PC-9 (cell line): ENCODE data around the gene AP4E1. TPM values are rescaled to one million over a fixed set of nuclear protein-coding genes. Genes with fewer than 3 reads are reported as not detected.
A peak's percentile ranks its signal among the peaks of the same experiment; 100 is the strongest.
"Not testable (repeated sequence)": the region's sequence is repeated elsewhere in the genome, so short reads cannot be mapped to it uniquely, and the experiment has no call there.

Experiments
- BruUV-seq: library from RNA; stranded (reverse); fragments of 400-500 nt; replicated peaks from 2 replicates; lab custom pipeline; 2021; lab: Mats Ljungman, UMichigan
- CTCF ChIA-PET: fragments of 300-600 bp; sonication (Branson Sonifier 250); formaldehyde crosslinking; loops from one replicate; lab custom pipeline; 2022; ENCODE audit warnings: antibody characterized with exemption; lab: Charles Lee
- POLR2A ChIA-PET: fragments of 300-600 bp; sonication (Branson Sonifier 250); formaldehyde crosslinking; loops from one replicate; lab custom pipeline; 2022; ENCODE audit warnings: antibody characterized with exemption; ENCODE audit not compliant: unreplicated experiment; lab: Charles Lee
- DNase-seq, 2 experiments: peaks; one replicate each; pipeline versions ENCODE4 v3.0.0 to v3.0.0-alpha.2; 2015 to 2022; ENCODE audit warnings: mixed read lengths in 1 of 2
- H2AFZ ChIP-seq: fragments of 200-600 bp; sonication (generic); 2 replicates; pipeline ENCODE4 v1.8.1; 2017; ENCODE audit warnings: antibody characterized with exemption
- H3F3A ChIP-seq: fragments of 200-600 bp; sonication (generic); 2 replicates; pipeline ENCODE4 v1.8.1; 2017; ENCODE audit warnings: antibody characterized with exemption, mild to moderate bottlenecking, low read depth; ENCODE audit not compliant: insufficient read depth
- H3K27ac ChIP-seq: fragments of 200-600 bp; sonication (generic); 2 replicates; pipeline ENCODE4 v1.6.1; 2016; ENCODE audit warnings: mixed run types
- H3K27me3 ChIP-seq: fragments of 200-600 bp; sonication (generic); 2 replicates; pipeline ENCODE4 v1.6.1; 2016; ENCODE audit warnings: low read depth, mixed run types; ENCODE audit not compliant: insufficient read depth
- H3K36me3 ChIP-seq: fragments of 200-600 bp; sonication (generic); 2 replicates; pipeline ENCODE4 v1.6.1; 2016; ENCODE audit warnings: low read depth, mixed run types
- H3K4me1 ChIP-seq: fragments of 200-600 bp; sonication (generic); replicated peaks from 2 replicates; pipeline ENCODE4 v1.6.1; 2016; ENCODE audit warnings: mixed run types; ENCODE audit not compliant: insufficient read depth
- H3K4me2 ChIP-seq: fragments of 200-600 bp; sonication (generic); 2 replicates; pipeline ENCODE4 v1.6.1; 2017; ENCODE audit warnings: mixed run types
- H3K4me3 ChIP-seq: fragments of 200-600 bp; sonication (generic); 2 replicates; pipeline ENCODE4 v1.6.1; 2016; ENCODE audit warnings: mixed run types
- H3K79me2 ChIP-seq: fragments of 200-600 bp; sonication (generic); 2 replicates; pipeline ENCODE4 v1.6.1; 2017; ENCODE audit warnings: low read depth, mixed run types
- H3K9me2 ChIP-seq: fragments of 200-600 bp; sonication (generic); 2 replicates; pipeline ENCODE4 v1.8.1; 2017; ENCODE audit warnings: mild to moderate bottlenecking; ENCODE audit not compliant: insufficient read depth
- H3K9me3 ChIP-seq: fragments of 200-600 bp; sonication (generic); 2 replicates; pipeline ENCODE4 v1.8.1; 2016; ENCODE audit warnings: low read depth; ENCODE audit not compliant: insufficient read depth
- H4K20me1 ChIP-seq: fragments of 200-600 bp; sonication (generic); 2 replicates; pipeline ENCODE4 v1.8.1; 2017; ENCODE audit not compliant: insufficient read depth
- CTCF ChIP-seq: fragments of 200-600 bp; sonication (generic); conservative IDR thresholded peaks from 2 replicates; pipeline ENCODE4 v1.6.1; 2017; ENCODE audit warnings: mixed run types, antibody characterized with exemption, mild to moderate bottlenecking, moderate library complexity
- EZH2 ChIP-seq: fragments of 200-600 bp; sonication (generic); IDR thresholded peaks from 2 replicates; pipeline ENCODE4 v1.8.0; 2017; ENCODE audit warnings: antibody characterized with exemption, low read depth
- intact Hi-C: fragments of 100-400 bp; cut with micrococcal nuclease; formaldehyde crosslinking; loops from one replicate; pipeline ENCODE4 v1.10.0; 2022; ENCODE audit not compliant: unreplicated experiment
- total RNA-seq: library from RNA; stranded (reverse); gene quantifications from 2 replicates; pipeline ENCODE4 v1.2.3, GENCODE V29; 2021

Gene AP4E1
- total RNA-seq, 1 experiment from 2014 or later, result 10.0 TPM

GRCh38 chr15:50945725-50946124 lies 37.2 kb downstream of the AP4E1 start:
- POLR2A ChIA-PET, result no interaction called here
- Histone ChIP-seq H3F3A (no peaks in the 10 kb centered on the region), H3K27ac (no peak overlapping the region), H3K4me2 (no peak overlapping the region), H4K20me1 (no peaks in the 10 kb centered on the region), H2AFZ (no peak overlapping the region), H3K36me3 (no peaks in the 10 kb centered on the region), H3K9me3 (no peaks in the 10 kb centered on the region), H3K9me2 (no peaks in the 10 kb centered on the region), H3K4me1 (no peaks in the 10 kb centered on the region), H3K27me3 (no peaks in the 10 kb centered on the region), H3K4me3 (no peak overlapping the region), H3K79me2 (no peaks in the 10 kb centered on the region)
- intact Hi-C loops, result no loop called here
- CTCF ChIA-PET, result no interaction called here
- BruUV-seq, result no TSS peak
- no peak for TF ChIP-seq CTCF
- no peak for TF ChIP-seq EZH2
- no peak for DNase-seq

GRCh38 chr15:50950745-50951144 lies 42.3 kb downstream of the AP4E1 start:
- not testable (repeated sequence) for H3K4me1 ChIP-seq

GRCh38 chr15:50953302-50953701 lies 44.8 kb downstream of the AP4E1 start:
- no peaks in the 10 kb centered on the region for H3K9me2 ChIP-seq
- CTCF ChIA-PET, result no interaction called here
- no peak for DNase-seq
- H3K27me3 ChIP-seq, result no peaks in the 10 kb centered on the region
- TF ChIP-seq EZH2 (no peak), CTCF (no peak)
- no peak overlapping the region for H2AFZ ChIP-seq
- H3K79me2 ChIP-seq, result no peaks in the 10 kb centered on the region
- no peaks in the 10 kb centered on the region for H3K9me3 ChIP-seq
- H3K4me3 ChIP-seq, result no peak overlapping the region
- no peaks in the 10 kb centered on the region for H3K4me1 ChIP-seq
- BruUV-seq, result no TSS peak
- intact Hi-C loops, result no loop called here
- no peaks in the 10 kb centered on the region for H4K20me1 ChIP-seq
- H3K36me3 ChIP-seq, result no peaks in the 10 kb centered on the region
- POLR2A ChIA-PET, result no interaction called here
- H3K27ac ChIP-seq, result peak overlapping the region; percentile 53; the same call in 1 of the 2 replicates
- H3K4me2 ChIP-seq, result no peak overlapping the region
- no peaks in the 10 kb centered on the region for H3F3A ChIP-seq

More at GRCh38 chr15:50950745-50951144, 42.3 kb downstream of the AP4E1 start:
- H3K27ac ChIP-seq, H3K9me3 ChIP-seq, H3K27me3 ChIP-seq, BruUV-seq, H3K79me2 ChIP-seq, H4K20me1 ChIP-seq, H3K4me2 ChIP-seq, CTCF ChIA-PET, H2AFZ ChIP-seq, DNase-seq, POLR2A ChIA-PET, H3K36me3 ChIP-seq, intact Hi-C loops, H3F3A ChIP-seq, H3K9me2 ChIP-seq, H3K4me3 ChIP-seq: not testable (repeated sequence)

- H3K79me2 ChIP-seq, BruUV-seq, H4K20me1 ChIP-seq, H3K36me3 ChIP-seq, H3F3A ChIP-seq, CTCF ChIA-PET, DNase-seq, H3K4me1 ChIP-seq, H3K4me2 ChIP-seq, POLR2A ChIA-PET, intact Hi-C loops, H3K9me3 ChIP-seq, H2AFZ ChIP-seq, H3K4me3 ChIP-seq, H3K27me3 ChIP-seq, H3K27ac ChIP-seq, H3K9me2 ChIP-seq: not testable (repeated sequence)
Measured at GRCh38 chr15:50954837-50955236, 46.4 kb downstream of the AP4E1 start.
